Parietal lobe (tissue), 2 donors: ENCODE data around the gene DIAPH1. TPM values are rescaled to one million over a fixed set of nuclear protein-coding genes. Genes with fewer than 3 reads are reported as not detected.

Source experiments
- small RNA-seq: library from RNA; depleted of rRNA; stranded (forward); fragments of <200 nt; gene quantifications from one replicate; pipeline ENCODE3, GENCODE V24; 2014; ENCODE audit warnings: low replicate concordance
- total RNA-seq: library from RNA; depleted of rRNA; stranded (reverse); fragments of >200 nt; gene quantifications from one replicate; pipeline ENCODE4 v1.2.3, GENCODE V29; 2014

DIAPH1 gene
- 39.8 TPM for total RNA-seq

DNA sequence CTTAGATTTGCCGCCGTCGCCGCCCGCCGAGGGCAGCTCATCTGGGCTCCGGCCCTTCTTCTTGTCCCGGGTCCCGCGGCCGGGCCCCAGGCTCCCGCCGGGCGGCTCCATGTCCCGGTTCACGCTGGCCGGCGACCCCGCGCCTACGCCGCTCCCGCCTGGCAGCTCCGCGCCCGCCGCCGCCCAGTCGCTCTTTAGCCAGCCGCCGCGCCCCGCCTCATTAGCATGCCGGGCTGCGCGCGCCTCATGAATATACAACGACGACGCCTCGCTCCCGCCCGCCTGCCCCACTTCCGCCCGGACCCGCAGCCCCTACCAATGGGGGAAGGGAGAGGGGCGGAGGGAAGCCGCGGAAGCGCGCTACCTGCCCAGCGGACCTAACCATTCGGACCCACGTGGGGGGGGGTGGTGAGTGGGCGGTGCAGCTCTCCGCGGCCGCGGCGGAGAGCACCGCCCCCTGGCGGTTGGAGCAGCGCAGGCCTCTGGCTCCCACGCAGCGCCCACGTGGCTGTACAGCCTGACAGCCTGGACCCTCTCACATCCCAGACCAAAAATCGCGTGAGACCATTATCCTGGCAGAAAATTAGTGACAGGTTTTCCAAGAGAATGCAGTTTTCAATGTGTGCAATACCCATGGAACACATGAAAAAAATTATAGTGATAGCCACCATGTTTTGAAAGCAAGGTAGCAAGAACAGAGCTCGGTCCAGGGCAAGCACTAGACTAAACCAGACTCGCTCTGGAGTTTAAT is at the start of gene DIAPH1:
Gene DIAPH1, minus strand, starts transcription at position 197 of the 751 bp plus-strand sequence. Its CDS starts 86 bp downstream, at position 111.

DNA sequence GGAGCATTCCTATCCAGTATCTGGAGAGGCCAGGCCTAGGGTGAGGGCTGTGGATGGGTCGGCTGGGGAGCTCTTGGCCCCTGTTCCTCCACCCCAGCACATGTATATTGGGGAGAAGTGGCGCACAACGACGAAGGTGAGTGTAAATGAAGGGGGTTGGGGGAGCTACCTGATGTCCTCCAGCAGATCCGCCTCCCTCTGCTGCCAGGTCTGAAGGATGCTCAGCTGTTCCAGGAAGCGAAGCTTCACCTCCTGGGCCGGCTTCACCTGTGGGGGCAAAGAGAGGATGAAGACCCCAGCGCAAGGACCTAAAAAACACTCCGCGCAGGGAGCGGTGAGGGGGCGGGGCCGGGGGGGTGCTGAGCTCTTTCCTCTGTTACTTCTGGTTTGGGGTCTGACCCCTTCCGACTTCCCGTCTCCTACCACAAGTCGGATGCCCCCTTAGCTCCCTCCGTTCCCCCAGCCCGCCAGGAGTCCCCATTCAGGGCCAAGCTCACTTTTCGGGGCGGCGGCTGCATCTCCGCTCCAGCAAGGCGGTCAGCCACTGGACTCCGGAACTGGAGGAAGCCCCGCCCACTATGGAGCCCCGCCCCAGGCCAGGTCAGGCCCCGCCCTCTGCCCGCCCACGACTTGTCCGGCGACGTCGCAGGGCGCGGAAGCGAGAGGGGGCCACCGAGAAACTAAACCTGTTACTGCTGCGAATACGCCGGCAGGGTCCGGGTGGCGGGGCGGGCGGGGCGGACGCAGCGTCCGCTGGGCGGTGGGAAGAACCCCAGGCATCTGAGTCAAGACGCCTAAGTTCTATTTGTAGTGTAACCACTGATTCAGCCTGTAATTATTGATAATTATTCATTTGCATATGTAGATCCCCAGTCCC is 32.3 kb upstream of the DIAPH1 start, which contains the start of gene FCHSD1:
Gene FCHSD1, minus strand, starts transcription at position 568 of the 877 bp plus-strand sequence. Its CDS starts 50 bp downstream, at position 518.

DNA sequence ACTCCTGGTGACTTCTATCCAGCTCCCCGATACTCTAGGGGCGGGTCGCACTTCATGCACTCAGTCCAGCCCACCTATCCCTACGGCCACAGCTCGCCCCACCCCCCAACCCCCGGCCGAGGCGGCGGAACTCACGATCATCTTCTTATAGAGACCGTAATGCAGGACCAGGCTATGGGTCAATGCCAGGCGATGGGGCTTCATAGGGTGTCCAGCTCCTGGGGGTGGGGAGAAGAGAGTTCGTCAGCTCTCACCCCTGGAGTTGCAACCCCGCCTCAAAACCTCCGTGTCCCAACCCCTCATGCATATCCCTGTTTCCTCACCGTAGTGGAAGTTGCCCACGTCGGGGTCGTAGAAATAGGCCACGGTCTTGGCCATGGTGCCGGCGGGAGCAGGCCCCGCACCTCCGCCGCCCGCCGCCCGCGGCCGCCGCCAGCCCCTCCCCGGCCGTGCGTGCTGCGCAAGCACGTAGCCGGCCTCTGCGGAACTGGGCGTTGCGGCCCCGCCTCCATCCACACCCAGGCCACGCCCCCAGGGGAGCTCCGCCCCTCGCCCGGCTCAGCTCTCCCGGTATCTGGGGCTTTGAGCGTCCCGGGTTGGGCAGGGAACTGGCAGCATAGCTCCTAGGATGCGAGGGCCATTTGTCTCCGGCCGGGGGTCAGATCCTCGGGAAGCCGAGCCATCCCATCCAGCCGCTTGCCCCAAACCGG is 17.8 kb upstream of the DIAPH1 start, which contains the start of the genes HDAC3 and RELL2:
Gene HDAC3, minus strand, starts transcription at position 437 of the 710 bp plus-strand sequence. Its CDS starts 59 bp downstream, at position 378.
Gene RELL2, plus strand, starts transcription at position 585 of the 710 bp plus-strand sequence. CDS start 1,229 bp downstream, outside the sequence.

DNA sequence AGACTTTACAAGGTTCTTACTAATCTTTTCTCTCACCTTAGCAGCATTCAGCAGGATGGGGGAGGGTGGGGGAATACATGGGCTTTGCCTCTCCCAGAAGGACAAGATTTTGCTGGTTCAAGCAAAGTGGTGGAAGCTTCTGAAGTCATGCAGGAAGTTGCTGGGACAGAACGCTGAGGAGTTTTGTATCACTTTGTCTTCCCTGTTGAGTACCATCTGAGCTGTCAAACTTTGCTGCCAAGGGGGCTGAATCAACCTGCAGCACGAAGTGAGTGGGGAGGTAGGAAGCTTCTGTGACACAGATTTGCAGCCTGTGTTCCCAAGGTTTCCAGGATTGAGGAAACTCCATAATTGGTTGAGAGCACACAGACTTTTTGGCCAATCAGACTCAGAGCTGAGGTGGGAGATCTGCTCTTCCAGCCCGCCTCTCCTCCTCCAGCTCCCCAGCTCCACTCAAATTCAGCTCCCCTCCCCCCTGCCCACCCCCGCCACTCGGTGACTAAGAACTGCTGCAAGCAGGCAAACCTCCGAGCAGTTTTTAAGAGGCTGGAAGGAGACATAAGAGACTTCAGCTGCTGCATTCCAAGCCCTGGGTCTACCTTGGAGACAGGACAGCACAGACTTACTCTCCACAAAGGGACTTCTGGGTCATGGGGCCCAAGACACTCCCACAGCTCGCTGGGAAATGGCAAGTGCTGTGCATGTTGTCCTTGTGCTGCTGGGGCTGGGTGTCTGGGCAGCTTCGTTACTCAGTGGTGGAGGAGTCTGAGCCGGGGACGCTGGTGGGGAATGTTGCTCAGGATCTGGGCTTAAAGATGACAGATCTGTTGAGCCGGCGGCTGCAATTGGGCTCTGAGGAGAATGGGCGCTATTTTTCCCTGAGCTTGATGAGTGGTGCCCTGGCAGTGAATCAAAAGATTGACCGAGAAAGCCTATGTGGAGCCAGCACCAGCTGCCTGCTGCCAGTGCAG is 129.9 kb downstream of the DIAPH1 start, which contains the start of gene PCDHGC5:
Gene PCDHGC5, plus strand, starts transcription at position 491 of the 971 bp plus-strand sequence. Its CDS starts 160 bp downstream, at position 651.

DNA sequence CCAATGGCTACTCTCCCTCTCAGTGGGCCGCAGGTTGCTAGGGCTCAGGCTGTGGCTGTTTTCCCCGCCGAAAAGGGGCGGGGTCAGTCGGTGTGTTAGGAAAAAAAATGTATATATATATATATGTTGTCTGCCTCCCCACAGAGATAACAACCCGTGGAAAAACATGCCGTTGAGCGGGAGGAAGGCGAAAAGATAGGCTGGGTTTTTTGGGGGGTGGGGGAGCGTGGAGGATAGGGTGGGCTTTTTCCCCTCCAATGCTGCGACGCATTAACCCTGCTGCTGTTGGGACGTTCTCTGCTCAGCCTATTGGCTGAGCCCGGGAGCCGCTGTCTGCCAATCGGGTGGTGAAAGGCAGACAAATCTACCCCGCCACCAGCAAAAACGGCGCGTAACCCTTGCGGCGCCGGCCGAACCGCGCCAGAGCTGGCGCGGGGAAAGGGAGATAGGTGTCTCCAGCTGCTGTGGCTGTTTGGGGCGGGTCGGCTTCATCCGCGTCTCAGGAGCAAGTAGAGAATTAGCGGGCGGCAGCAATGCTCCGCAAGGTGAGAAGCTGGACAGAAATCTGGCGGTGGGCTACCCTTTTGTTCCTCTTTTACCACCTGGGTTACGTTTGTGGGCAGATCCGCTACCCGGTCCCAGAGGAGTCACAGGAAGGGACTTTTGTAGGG is 134.0 kb downstream of the DIAPH1 start, which contains the start of gene PCDHGC4:
Gene PCDHGC4, plus strand, starts transcription at position 390 of the 671 bp plus-strand sequence. Its CDS starts 144 bp downstream, at position 534.

DNA sequence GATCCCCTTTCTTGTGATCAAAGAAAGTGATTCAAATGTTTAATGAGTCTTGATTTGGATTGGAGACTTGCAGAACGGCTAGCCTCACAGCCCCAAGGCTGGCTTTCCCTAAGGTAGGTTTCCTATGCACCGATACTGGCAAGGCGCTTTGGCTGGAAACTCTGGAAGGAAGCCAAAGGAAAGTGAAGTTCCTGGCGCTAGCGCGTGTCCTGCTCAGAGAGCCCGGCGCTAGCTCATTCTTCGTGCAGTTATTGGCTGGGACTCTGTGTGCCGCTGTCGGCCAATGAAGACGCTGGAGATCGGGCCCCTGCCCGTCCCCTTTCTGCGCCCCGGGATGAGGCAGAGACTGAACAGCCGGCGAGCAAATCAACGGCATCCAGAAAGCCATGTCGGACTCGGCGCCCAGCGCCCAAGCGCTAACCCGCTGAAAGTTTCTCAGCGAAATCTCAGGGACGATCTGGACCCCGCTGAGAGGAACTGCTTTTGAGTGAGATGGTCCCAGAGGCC is 143.1 kb downstream of the DIAPH1 start, which contains the start of gene PCDHGC3:
Gene PCDHGC3, plus strand, starts transcription at position 342 of the 507 bp plus-strand sequence. Its CDS starts 151 bp downstream, at position 493.

Small RNA genes within 50 kb of the gene (small RNA-seq; reads per million reads assigned to genes)
- gene RPS27AP10, result not detected

Other genes starting within 250 kb of the DIAPH1 start
- 31.0 TPM for gene PCDHGB3, start 248.8 kb downstream of the DIAPH1 start, total RNA-seq
- gene PCDHGA6, start 245.1 kb downstream of the DIAPH1 start, total RNA-seq, result 29.1 TPM
- 23.8 TPM for gene PCDHGA7, start 236.3 kb downstream of the DIAPH1 start, total RNA-seq
- gene PCDHGB4, start 231.3 kb downstream of the DIAPH1 start, total RNA-seq, result 35.4 TPM
- 30.0 TPM for gene PCDHGA8, start 226.4 kb downstream of the DIAPH1 start, total RNA-seq
- gene PCDHGB5, start 221.1 kb downstream of the DIAPH1 start, total RNA-seq, result 41.6 TPM
- gene PCDHGA9, start 216.2 kb downstream of the DIAPH1 start, total RNA-seq, result 38.2 TPM
- 35.4 TPM for gene PCDHGB6, start 211.0 kb downstream of the DIAPH1 start, total RNA-seq
- 36.3 TPM for gene PCDHGA10, start 206.0 kb downstream of the DIAPH1 start, total RNA-seq
- 43.5 TPM for gene PCDHGB7, start 201.3 kb downstream of the DIAPH1 start, total RNA-seq
- gene PCDHGA11, start 197.9 kb downstream of the DIAPH1 start, total RNA-seq, result 40.4 TPM
- gene PCDHGA12, start 188.5 kb downstream of the DIAPH1 start, total RNA-seq, result 26.9 TPM
- 62.3 TPM for gene PCDHGC3, start 143.0 kb downstream of the DIAPH1 start, total RNA-seq
- 91.7 TPM for gene PCDHGC4, start 134.0 kb downstream of the DIAPH1 start, total RNA-seq
- 20.0 TPM for gene PCDHGC5, start 129.9 kb downstream of the DIAPH1 start, total RNA-seq
- gene HDAC3, start 17.8 kb upstream of the DIAPH1 start, total RNA-seq, result 81.7 TPM
- 9.1 TPM for gene RELL2, start 18.0 kb upstream of the DIAPH1 start, total RNA-seq
- 9.4 TPM for gene FCHSD1, start 32.4 kb upstream of the DIAPH1 start, total RNA-seq
- gene ARAP3, start 63.2 kb upstream of the DIAPH1 start, total RNA-seq, result 9.1 TPM